ENCODE measurements around the gene EEFSEC. TPM values are rescaled to one million over a fixed set of nuclear protein-coding genes. Genes with fewer than 3 reads are reported as not detected.

EEFSEC gene
- total RNA-seq, 4 donors from 2014 or later, result 9.1 to 17.4 (median 15.8) TPM

- intact Hi-C loops (cut with DNase I), result no loop called here
- H3K4me3 ChIP-seq, result no peak overlapping the region
- no peaks in the 10 kb centered on the region for H3K36me3 ChIP-seq
- DNase-seq (ENCODE audit: extremely low spot score), result no peak
- H3K27me3 ChIP-seq, result peaks cover 0 to 47% (median 7%) of the 10 kb centered on the region in 4 donors
- H3K9me3 ChIP-seq, result no peaks in the 10 kb centered on the region
- no peak for TF ChIP-seq POLR2A (IDR thresholded peaks at IDR 0.05; ENCODE audit: low read depth)
- no peak for TF ChIP-seq CTCF (IDR thresholded peaks at IDR 0.05)
- TF ChIP-seq EP300 (IDR thresholded peaks at IDR 0.05), result no peak
- no peak for TF ChIP-seq POLR2AphosphoS5 (IDR thresholded peaks at IDR 0.05)
- no peak overlapping the region for H3K27ac ChIP-seq (replicated peaks in 1 of 4)
- WGBS, result 85% methylated on average over 14 of the region's 14 CpGs
- H3K4me1 ChIP-seq, result peaks cover 3 to 12% (median 10%) of the 10 kb centered on the region in 4 donors
These were observed 271.3 kb downstream of the EEFSEC start for GRCh38 chr3:128424508-128425069.

- WGBS, result 92% methylated on average over 21 of the region's 23 CpGs
These were observed 272.0 kb downstream of the EEFSEC start for GRCh38 chr3:128425142-128425845.

GRCh38 chr3:128425846-128426127, 272.5 kb downstream of the EEFSEC start:
- 71% methylated on average over 6 of the region's 8 CpGs for WGBS
- Histone ChIP-seq H3K9me3 (no peaks in the 10 kb centered on the region), H3K4me3 (no peak overlapping the region), H3K27me3 (peaks cover 0 to 59% (median 10%) of the 10 kb centered on the region in 4 donors), H3K27ac (replicated peaks in 1 of 4) (no peak overlapping the region), H3K36me3 (no peaks in the 10 kb centered on the region), H3K4me1 (peaks cover 3 to 12% (median 10%) of the 10 kb centered on the region in 4 donors)
- TF ChIP-seq CTCF (IDR thresholded peaks at IDR 0.05) (no peak), POLR2AphosphoS5 (IDR thresholded peaks at IDR 0.05) (no peak), EP300 (IDR thresholded peaks at IDR 0.05) (no peak), POLR2A (IDR thresholded peaks at IDR 0.05; ENCODE audit: low read depth) (no peak)
- intact Hi-C loops (cut with DNase I), result loop anchor here (2.0 kb wide), 2 partner anchors 71 to 183 kb away; no protein-coding TSS in a partner anchor
- no peak for DNase-seq (ENCODE audit: extremely low spot score)

More at GRCh38 chr3:128425142-128425845, 272.0 kb downstream of the EEFSEC start:
- Histone ChIP-seq H3K9me3 (no peaks in the 10 kb centered on the region), H3K4me1 (peaks cover 3 to 12% (median 10%) of the 10 kb centered on the region in 4 donors), H3K36me3 (no peaks in the 10 kb centered on the region), H3K27ac (replicated peaks in 1 of 4) (no peak overlapping the region), H3K27me3 (peaks cover 0 to 54% (median 8%) of the 10 kb centered on the region in 4 donors), H3K4me3 (no peak overlapping the region)
- DNase-seq (ENCODE audit: extremely low spot score), result no peak
- no peak for TF ChIP-seq POLR2AphosphoS5 (IDR thresholded peaks at IDR 0.05)
- TF ChIP-seq POLR2A (IDR thresholded peaks at IDR 0.05; ENCODE audit: low read depth), result no peak
- no peak for TF ChIP-seq EP300 (IDR thresholded peaks at IDR 0.05)
- TF ChIP-seq CTCF (IDR thresholded peaks at IDR 0.05), result no peak
- intact Hi-C loops (cut with DNase I), result no loop called here

- DNase-seq (ENCODE audit: extremely low spot score), result no peak
- Histone ChIP-seq H3K4me3 (peak overlapping the region; percentile 30 to 56 (median 44)), H3K9me3 (no peaks in the 10 kb centered on the region), H3K36me3 (no peaks in the 10 kb centered on the region), H3K4me1 (peaks cover 3 to 12% (median 10%) of the 10 kb centered on the region in 4 donors), H3K27me3 (peaks cover 0 to 64% (median 10%) of the 10 kb centered on the region in 4 donors), H3K27ac (replicated peaks in 1 of 4) (no peak overlapping the region)
- WGBS, result 26% methylated on average over 6 of the region's 66 CpGs
- intact Hi-C loops (cut with DNase I), result loop anchor here (2.0 kb wide), 2 partner anchors 70 to 182 kb away; no protein-coding TSS in a partner anchor
- TF ChIP-seq POLR2AphosphoS5 (IDR thresholded peaks at IDR 0.05), result no peak
- TF ChIP-seq POLR2A (IDR thresholded peaks at IDR 0.05; ENCODE audit: low read depth), result no peak
- TF ChIP-seq CTCF (IDR thresholded peaks at IDR 0.05), result peak; percentile 83 to 98 (median 94)
- TF ChIP-seq EP300 (IDR thresholded peaks at IDR 0.05), result no peak
These were observed 273.0 kb downstream of the EEFSEC start for GRCh38 chr3:128426128-128426921.
